SKM-1 treated with dmso at 0.1 percent for 144 hours (cell line): ENCODE data around the gene PAPOLG.
"Not testable (repeated sequence)": the region's sequence is repeated elsewhere in the genome, so short reads cannot be mapped to it uniquely, and the experiment has no call there.

Experiments used
- DNase-seq: peaks from one replicate; lab custom pipeline; 2025; ENCODE audit not compliant: unreplicated experiment; lab: John Stamatoyannopoulos, UW

Gene PAPOLG

DNA sequence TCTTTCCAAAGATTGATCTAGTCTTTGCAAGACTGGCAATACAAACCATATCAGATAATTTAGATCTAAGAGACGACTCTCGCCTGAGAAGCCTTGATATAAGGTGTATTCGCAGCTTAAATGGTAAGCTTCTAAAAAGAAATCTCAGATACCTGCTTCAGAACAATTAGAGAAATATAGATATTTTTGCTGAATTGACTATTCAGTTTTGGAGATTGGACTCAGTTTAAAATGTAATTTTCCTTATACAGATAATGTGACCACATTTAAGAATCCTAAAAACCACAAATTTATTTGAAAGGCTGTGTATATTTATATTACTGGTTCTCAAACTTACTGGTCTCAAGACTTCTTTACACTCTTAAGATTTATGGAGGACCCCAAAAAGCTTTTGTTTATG lies 15.4 kb downstream of the PAPOLG start:
- DNase-seq, result no peak

- no peak for DNase-seq
Measured at GRCh38 chr2:60775048-60775639, 19.1 kb downstream of the PAPOLG start.

DNA sequence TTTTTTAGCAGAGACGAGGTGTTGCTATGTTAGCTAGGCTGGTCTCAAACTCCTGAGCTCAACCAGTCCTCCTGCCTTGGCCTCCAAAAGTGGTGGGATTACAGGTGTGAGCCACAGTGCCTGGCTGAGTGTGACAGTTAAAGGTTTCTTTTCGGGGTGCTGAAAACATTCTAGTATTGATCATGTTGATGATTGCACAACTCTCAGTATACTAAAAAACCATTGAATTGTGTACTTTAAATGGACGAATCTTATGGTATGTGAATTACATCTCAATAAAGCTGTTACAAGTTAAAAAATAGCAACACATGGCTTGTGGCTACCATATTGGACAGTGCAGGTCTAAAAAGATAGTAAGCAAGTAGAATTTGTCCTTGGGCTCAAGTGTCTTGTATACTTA lies 22.3 kb downstream of the PAPOLG start:
- DNase-seq, result no peak

GRCh38 chr2:60779426-60779825 lies 23.4 kb downstream of the PAPOLG start:
- DNase-seq, result no peak

DNA sequence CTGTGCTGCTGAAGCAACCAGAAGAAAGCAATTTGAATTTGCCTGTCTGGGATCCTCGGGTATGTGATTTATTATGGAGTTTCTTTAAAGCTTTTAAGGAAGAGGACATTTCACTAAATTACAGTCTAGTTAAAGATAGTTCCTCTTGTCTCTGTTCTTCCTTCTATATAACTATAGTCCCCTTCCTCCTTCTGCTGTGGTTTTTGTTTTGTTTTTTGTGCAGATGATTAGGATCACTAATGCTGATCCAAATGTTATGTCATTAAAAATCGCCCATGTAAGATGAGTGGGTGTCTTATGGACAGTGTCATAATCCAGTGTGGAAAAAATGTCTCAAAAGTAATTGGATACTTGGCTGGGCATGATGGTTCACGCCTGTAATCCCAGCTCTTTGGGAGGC lies 24.7 kb downstream of the PAPOLG start:
- DNase-seq, result no peak

DNA sequence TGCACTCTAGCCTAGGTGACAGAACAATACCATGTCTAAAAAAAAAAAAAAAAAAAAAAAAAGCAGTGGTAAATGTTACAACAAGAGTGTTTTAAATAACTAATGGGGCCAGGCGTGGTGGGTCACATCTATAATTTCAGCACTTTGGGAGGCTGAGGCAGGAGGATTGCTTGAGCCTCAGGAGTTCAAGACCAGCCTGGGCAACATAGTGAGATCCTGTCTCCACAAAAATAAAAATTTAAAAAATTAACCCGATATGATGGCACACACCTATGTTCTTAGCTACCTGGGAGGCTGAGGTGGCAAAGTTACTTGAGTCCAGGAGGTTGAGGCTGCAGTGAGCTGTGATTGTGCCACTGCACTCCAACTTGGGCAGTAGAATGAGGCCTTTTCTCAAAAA lies 37.1 kb downstream of the PAPOLG start:
- no peak for DNase-seq

GRCh38 chr2:60794271-60794863 lies 38.3 kb downstream of the PAPOLG start:
- DNase-seq, result no peak

DNA sequence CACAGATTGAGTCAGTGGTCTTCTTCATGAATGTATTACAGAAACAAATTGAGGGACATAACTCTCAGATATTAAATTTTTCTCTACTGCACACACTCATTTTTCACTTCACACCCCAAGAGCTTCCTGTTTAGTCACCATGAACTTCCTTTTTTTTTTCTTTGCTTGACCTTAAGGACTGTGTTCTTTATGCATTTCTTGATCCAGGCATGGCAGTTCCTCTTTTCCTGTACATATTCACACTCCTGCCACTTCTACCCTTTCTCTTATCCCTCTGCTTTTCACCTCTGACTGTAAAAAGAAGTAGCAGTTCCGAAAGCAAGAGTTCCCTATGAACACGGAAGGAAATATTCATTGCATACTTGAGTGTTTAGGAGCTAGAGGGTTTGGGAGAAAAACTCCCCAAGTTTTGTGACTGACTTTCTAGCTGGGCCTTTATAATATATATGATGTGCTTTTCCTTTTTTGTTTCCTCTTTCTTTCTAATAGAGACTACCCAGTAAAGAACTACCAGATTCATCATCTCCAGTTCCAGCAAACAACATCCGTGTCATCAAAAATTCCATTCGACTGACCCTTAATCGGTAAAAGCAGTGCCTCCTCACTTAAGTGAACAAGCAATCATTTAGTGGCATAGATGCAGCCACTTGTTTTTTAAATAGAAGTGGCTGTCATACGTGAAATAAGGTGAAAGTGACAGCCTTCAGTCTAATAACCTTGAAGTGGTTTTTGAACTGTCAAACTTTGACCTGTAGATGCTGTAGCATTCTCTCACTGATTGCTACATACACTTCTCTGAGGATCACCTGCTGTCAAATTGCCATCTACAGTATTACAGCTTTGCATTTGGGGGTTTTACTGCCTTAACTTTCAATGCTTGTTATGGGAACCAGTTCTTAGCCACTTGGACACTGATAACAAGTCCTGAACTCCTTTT lies 40.8 kb downstream of the PAPOLG start:
- peak; percentile 99 for DNase-seq

- no peak for DNase-seq
Measured at GRCh38 chr2:60804473-60804872, 48.4 kb downstream of the PAPOLG start.

DNA sequence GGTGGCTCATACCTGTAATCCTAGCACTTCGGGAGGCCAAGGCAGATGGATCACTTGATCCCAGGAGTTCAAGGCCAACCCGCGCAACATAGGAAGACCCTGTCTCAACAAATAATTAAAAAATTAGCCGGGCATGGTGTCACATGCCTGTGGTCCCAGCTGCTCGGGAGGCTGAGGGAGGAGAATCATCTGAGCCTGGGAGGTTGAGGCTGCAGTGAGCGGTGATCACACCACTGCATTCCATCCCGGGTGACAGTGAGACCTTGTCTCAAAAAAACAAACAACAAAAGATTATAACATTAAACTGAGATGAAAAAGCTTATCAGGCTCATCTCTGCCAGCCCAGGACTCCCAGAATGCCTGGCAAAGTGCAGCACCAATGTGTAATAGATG lies 50.5 kb downstream of the PAPOLG start:
- no peak for DNase-seq

DNA sequence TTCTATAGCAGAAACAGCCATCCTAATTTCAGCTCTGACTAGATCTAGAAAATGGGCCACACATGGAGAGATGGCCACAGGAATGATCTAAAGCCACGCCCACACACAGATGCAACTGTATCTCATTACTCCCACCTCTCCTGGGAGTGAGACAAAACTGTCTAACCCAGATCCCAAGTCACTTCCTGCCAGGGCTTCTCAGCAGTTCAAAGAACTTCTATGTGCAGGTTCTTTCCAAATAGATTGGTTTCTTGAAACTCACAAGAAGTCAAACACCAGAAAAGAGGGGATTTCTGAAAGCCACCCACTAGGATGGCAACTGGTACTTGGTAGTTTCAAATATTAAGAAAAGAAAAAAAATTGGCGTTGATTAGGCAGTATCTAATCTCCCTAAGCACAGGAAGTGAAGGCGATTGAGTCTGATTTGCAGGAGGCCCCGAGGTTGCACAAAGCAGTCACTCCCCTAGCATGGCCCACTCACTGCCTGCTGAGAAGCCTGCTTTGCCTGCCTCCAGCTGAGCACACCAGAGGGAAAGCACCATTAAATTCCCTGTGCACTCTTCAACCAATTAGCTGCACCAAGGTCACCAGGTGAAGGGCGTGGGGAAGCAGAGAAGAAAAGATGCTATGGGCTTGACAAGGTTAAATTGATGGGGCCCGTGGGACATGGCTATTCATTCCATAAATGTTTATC lies 51.1 kb downstream of the PAPOLG start:
- DNase-seq, result no peak

DNA sequence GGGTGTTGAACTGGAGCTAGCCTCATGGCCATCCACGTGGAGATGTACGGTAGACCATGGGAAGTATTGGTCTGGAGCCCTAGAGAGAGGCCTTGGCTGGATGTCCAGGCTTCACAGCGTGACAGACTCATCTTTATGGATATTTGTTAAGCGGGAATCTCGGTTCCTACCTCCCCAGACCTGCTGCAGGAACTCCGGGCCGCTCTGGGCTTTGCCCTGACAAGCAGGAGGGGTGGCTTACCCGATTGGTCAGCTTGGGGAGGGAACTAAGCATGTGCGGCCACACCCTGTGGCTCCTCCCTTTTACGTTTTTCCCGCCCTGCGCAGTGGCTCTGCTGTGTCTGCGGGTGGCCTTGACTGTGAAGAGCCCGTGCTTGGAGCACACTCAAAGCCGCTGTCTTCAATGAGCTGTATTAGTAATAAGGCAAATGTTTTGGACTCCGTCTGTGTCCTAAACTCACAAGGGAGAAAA lies 52.3 kb downstream of the PAPOLG start:
- no peak for DNase-seq

GRCh38 chr2:60811491-60812375 lies 55.7 kb downstream of the PAPOLG start:
- DNase-seq, result no peak

GRCh38 chr2:60817191-60817590 lies 61.1 kb downstream of the PAPOLG start:
- DNase-seq, result not testable (repeated sequence)

DNA sequence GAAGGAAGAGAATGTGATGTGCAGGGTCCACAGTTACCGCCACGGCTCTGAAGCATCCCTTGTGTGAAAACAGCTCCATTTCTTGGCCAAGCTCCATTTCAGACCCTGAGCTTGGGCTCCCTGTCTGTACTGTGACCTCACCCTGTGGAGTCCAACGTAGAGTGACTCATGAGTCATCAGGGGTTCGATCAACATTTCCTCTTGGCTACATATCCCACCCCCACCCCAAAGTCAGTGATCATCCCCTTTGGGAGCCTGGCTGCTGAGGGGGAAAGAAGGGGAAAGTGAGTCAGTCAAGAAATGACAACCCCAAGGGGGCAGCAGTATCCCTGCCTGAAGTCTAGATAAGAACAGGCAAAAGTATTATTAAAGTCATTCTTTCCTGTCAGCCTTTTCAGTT lies 62.2 kb downstream of the PAPOLG start:
- no peak for DNase-seq

DNA sequence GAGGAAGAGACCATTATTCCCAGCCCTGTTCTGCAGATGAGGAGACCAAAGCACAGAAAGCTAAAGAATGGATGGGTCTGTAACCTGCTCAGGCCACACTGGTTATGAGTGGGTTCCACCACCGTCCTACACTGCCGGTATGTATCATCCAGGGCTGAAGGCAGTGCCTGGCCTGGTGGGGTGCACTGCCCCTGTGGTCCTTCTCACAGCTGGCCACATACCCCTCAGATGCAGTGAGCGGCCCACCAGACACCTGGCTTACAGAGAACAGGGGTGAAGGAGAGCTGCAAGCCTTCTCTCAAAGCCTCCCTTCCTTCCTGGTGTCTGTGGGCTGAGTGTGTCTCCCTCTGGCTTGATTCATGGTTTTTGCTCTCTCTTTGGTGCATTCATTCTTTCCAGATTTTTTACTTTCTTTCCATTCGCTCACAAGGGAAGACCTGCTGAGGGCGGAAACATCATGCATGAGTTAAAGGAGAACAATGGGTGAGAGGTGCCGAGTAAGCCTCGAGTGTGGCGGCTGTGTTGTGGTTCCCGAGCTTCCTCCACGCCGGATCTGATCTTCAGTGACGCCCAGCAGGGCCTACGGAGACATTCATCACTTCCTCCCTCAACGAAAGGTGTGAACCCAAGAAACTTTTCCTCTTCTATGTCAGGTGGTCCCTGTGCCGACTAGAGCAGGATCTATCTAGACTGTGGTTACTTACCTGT lies 63.2 kb downstream of the PAPOLG start:
- no peak for DNase-seq

- DNase-seq, result no peak
Measured at GRCh38 chr2:60819936-60820335, 63.9 kb downstream of the PAPOLG start.

DNA sequence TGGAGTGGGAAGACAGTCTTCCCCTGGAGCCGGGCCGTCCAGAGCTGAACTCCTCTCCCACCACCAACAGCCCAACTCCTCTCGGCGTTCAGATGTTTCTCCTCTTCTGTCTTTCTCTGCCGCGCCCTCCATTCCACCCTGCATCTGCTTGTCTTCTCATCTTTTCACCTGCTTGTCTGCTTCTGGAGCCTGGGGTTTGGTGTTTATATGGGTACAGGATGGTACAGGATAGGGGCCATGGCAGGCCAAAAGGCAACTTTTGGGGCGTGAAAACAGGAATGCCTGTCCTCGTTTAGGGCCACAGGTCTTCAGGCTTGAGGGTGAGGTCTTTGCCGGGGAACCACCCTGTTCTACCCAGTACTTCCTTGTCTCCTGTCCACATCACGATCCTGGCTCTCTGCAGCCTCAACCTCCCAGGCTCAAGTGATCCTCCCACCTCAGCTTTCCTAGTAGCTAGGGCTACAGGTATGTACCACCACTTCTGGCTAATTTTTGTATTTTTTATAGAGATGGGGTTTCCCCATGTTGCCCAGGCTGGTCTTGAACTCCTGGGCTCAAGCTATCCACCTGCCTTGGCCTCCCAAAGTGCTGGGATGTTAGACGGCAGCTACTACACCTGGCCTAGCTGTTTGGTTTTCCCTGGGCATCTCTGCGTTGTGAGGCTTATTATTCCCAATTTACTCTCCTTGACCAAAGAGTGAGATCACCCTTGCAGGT lies 64.5 kb downstream of the PAPOLG start:
- no peak for DNase-seq

GRCh38 chr2:60821133-60821469 lies 65.0 kb downstream of the PAPOLG start:
- no peak for DNase-seq
